Peyer's patch (tissue), 4 donors: Measurements from ENCODE around the gene NACA2.

Experiments used
- POLR2A ChIP-seq, 2 donors: fragments of 450-650 bp; IDR thresholded peaks; one replicate each; pipeline ENCODE4 v1.5.1; 2017; ENCODE audit warnings: antibody characterized with exemption in 2 of 2, mild to moderate bottlenecking in 2 of 2, moderate library complexity in 2 of 2
- TF ChIP-seq, protein P1 (sequence below), 6 experiments: fragments of 450-650 bp in 4 of 6; fragments of 200-600 bp in 2 of 6; sonication (generic) in 1 of 6; IDR thresholded peaks; one replicate each; pipeline ENCODE4 v1.5.1; 2017 to 2019; ENCODE audit warnings: antibody characterized with exemption in 6 of 6, mild to moderate bottlenecking in 3 of 6, moderate library complexity in 1 of 6

DNA sequence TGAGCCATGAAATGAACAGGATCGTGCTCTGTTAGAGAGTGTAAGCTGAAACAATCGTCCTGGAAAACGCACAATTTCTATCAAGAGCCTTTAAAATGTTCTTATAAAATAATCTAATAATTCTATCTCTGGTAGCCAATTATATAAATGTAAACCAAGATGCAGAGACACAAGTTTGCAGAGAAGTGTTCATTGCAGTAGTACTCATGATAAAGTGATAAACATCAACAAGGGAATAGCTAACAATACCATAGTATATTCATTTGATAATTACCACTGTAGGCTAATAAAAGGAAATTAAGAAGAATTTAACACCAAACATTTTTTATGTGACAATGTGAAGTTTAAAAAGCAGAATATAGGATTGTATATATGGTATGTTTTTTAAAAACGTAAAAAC is 12.4 kb downstream of the NACA2 start:
- TF ChIP-seq POLR2A (IDR thresholded peaks at IDR 0.05), result no peak
- TF ChIP-seq, protein P1, sequence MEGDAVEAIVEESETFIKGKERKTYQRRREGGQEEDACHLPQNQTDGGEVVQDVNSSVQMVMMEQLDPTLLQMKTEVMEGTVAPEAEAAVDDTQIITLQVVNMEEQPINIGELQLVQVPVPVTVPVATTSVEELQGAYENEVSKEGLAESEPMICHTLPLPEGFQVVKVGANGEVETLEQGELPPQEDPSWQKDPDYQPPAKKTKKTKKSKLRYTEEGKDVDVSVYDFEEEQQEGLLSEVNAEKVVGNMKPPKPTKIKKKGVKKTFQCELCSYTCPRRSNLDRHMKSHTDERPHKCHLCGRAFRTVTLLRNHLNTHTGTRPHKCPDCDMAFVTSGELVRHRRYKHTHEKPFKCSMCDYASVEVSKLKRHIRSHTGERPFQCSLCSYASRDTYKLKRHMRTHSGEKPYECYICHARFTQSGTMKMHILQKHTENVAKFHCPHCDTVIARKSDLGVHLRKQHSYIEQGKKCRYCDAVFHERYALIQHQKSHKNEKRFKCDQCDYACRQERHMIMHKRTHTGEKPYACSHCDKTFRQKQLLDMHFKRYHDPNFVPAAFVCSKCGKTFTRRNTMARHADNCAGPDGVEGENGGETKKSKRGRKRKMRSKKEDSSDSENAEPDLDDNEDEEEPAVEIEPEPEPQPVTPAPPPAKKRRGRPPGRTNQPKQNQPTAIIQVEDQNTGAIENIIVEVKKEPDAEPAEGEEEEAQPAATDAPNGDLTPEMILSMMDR (IDR thresholded peaks at IDR 0.05), result no peak
